Measurements from ENCODE around the gene PC. TPM values are rescaled to one million over a fixed set of nuclear protein-coding genes. Genes with fewer than 3 reads are reported as not detected.

PC gene
- total RNA-seq, 6 donors from 2014 or later = 5.0 to 49.9 (median 20.9) TPM

DNA sequence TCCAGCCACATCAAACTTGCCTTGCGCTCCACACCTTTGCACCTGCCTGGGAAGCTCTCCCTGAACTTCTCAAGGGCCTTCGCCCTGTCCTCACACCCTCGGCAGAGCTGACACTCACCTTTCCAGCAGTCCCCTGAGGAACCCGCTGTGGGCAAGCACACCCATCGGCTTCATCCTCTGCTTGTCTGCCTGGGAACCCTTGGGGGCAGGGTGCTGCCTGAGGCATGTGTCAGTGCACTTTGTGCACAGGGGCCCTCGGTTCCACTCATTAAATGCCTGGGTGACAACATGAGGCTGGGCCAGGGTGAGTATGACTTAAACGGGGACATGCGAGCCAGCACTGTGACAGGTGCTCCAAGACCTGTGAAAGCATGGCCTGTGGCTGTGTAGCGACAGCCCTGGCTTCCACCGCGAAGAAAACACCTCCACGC lies 103.9 kb downstream of the PC start:
- no peak overlapping the region for H3K27ac ChIP-seq
- no peak overlapping the region for H3K4me3 ChIP-seq
- H3K27me3 ChIP-seq = no peaks in the 10 kb centered on the region
- ATAC-seq (ENCODE audit: low FRiP score in 2 of 2) (no peak), DNase-seq (no peak)
- 95 to 100% methylated on average over 10 to 12 of the region's 12 CpGs for WGBS, 2 donors
- no peaks in the 10 kb centered on the region for H3K9me3 ChIP-seq
- no peaks in the 10 kb centered on the region for H3K36me3 ChIP-seq
- TF ChIP-seq POLR2AphosphoS5 (IDR thresholded peaks at IDR 0.05) (no peak), POLR2A (IDR thresholded peaks at IDR 0.05) (no peak), EP300 (IDR thresholded peaks at IDR 0.05) (no peak)
- TF ChIP-seq, protein P1, sequence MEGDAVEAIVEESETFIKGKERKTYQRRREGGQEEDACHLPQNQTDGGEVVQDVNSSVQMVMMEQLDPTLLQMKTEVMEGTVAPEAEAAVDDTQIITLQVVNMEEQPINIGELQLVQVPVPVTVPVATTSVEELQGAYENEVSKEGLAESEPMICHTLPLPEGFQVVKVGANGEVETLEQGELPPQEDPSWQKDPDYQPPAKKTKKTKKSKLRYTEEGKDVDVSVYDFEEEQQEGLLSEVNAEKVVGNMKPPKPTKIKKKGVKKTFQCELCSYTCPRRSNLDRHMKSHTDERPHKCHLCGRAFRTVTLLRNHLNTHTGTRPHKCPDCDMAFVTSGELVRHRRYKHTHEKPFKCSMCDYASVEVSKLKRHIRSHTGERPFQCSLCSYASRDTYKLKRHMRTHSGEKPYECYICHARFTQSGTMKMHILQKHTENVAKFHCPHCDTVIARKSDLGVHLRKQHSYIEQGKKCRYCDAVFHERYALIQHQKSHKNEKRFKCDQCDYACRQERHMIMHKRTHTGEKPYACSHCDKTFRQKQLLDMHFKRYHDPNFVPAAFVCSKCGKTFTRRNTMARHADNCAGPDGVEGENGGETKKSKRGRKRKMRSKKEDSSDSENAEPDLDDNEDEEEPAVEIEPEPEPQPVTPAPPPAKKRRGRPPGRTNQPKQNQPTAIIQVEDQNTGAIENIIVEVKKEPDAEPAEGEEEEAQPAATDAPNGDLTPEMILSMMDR (IDR thresholded peaks at IDR 0.05) = no peak
- peaks cover 7 to 19% (median 11%) of the 10 kb centered on the region in 4 donors for H3K4me1 ChIP-seq

DNA sequence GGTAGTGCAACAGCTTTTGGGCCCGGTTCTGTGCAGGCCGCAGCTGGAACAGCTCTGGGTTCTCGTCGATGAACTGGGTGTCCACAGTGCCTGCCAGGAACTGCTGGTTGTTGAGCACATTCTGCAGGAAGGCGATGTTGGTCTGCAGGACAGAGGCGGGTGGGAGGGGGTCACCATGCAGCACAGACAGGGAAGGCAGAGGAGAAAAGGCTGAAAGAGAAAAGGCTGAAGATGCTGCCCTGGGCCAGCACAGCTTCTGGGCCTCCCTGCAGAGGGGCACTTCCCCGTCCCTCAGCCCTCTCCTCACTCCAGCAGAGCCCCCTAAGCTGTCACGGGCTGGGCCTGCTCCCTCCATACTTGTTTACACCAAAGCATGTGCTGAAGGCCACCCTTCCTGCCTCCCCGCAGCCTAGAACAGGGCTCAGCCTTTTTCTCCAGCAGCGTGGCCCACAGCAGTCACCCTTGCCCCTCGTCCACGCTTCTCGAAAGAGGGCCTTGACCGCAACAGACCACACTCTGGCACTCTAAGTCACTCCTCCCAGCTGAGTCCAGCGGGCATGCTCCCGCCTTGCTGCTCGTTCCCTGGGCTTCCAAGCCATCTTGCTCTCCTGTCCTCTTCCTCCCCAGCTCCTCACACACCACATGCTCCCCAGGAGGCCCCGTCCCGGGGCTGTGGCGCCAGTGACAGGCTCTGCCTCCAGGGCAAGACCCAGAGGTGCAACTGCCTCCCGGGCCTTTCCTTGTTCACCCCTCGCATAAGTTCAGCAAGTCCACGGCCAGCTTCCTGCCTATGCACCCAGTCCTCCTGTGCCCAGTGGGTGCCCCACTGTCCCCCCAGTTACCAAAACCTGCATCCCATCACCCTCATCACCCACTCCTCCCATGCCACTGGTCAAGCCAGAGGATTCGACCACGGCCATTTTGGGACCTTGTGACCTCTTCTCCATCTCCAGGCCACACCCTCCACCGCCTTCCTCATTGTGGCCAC lies 104.6 kb downstream of the PC start:
- Histone ChIP-seq H3K9me3 (no peaks in the 10 kb centered on the region), H3K4me1 (peaks cover 7 to 19% (median 11%) of the 10 kb centered on the region in 4 donors), H3K4me3 (no peak overlapping the region), H3K27me3 (no peaks in the 10 kb centered on the region), H3K27ac (no peak overlapping the region), H3K36me3 (peaks cover 0 to 6% (median 5%) of the 10 kb centered on the region in 4 donors)
- TF ChIP-seq POLR2A (IDR thresholded peaks at IDR 0.05) (no peak), POLR2AphosphoS5 (IDR thresholded peaks at IDR 0.05) (no peak), EP300 (IDR thresholded peaks at IDR 0.05) (no peak)
- TF ChIP-seq, protein P1 (IDR thresholded peaks at IDR 0.05) = no peak
- ATAC-seq (ENCODE audit: low FRiP score in 2 of 2) (no peak), DNase-seq (peak in 1 of 2 donors; percentile 75)
- 92 to 94% methylated on average over 21 to 26 of the region's 26 CpGs for WGBS, 2 donors

DNA sequence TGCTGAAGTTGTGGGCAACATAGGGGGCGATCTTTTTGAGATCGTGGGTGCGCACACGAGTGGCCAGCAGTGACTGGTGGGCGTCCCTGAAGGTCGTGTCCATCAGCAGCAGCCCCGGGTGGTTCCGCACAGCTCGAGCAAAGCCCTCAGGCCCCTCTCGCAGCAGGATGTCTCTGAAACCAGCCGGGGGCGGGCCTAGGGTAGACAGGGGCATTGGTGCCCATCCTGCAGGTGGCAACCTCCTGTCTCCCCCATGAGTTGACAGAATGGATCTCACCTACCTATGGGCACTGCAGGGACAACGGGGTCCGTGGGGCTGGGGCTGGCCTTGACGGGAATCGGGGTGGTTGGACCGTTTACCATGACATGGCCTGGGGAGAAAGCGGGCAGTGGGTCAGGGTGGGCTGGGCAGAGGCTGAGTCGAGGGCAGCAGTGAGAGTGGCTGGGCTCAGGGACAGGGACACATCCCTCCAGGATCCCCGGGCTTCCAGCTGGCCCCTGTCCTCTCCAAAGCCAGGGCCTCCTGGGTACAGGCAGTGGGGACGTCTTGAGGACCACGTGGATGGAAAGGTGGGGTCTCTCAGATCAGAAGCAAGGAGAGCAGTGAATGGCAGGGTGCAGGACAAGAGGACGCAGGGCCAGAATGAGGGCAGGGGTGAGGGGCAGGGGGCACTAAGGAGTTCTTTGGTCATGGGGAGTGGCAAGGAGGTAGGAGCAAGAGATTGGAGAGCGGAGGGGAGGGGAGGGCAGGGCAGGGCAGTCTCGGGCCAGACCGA lies 105.5 kb downstream of the PC start:
- H3K36me3 ChIP-seq = peaks cover 0 to 12% (median 9%) of the 10 kb centered on the region in 4 donors
- 88 to 92% methylated on average over 26 of the region's 26 CpGs for WGBS, 2 donors
- peak in 1 of 2 donors; percentile 56 for DNase-seq
- no peak for ATAC-seq (ENCODE audit: low FRiP score in 2 of 2)
- TF ChIP-seq, protein P1 (IDR thresholded peaks at IDR 0.05) = no peak
- no peak for TF ChIP-seq POLR2A (IDR thresholded peaks at IDR 0.05)
- no peak for TF ChIP-seq EP300 (IDR thresholded peaks at IDR 0.05)
- no peak for TF ChIP-seq POLR2AphosphoS5 (IDR thresholded peaks at IDR 0.05)
- no peak overlapping the region for H3K27ac ChIP-seq
- H3K27me3 ChIP-seq = no peaks in the 10 kb centered on the region
- H3K4me3 ChIP-seq = no peak overlapping the region
- H3K9me3 ChIP-seq = no peaks in the 10 kb centered on the region
- H3K4me1 ChIP-seq = peaks cover 7 to 17% (median 10%) of the 10 kb centered on the region in 4 donors

DNA sequence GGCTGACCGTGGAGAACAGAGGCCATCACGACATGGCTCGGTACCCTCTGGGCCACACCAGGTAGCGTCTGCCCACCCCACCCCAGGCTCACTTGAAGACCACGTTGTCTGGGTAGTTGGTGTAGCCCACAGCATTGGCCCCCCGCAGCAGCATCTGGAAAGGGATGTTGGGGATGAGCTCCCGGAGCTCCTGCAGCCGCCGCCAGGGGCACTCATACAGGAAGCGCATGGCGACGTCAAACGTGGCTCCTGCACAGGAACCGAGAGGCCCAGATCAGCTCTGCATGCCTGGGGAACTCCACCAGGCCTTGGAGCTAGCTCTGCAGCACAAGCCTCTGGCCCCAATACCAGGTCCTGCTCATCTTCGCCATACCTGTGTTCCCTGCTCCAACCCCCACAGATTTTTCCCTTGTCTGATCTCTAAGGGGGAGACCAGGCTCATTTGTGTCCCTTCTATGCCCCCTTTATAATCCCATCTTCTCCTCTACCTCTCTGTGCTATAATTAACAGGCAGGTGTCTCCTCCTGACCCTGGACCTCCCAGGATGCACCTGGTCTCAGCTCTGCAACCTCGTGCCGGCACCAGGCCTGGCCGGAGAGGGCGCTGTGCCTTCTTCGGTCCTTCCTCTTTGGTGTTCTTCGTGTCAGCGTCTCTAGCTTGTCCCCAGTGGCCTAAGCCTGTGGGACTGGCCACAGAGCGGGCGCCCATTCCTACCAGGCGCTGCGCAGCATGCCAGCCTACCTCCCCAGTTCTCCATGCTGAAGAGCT lies 106.3 kb downstream of the PC start:
- no peak overlapping the region for H3K4me3 ChIP-seq
- peaks cover 7 to 9% (median 8%) of the 10 kb centered on the region in 4 donors for H3K4me1 ChIP-seq
- DNase-seq (peak in 1 of 2 donors; percentile 76), ATAC-seq (ENCODE audit: low FRiP score in 2 of 2) (no peak)
- WGBS, 2 donors = 79 to 88% methylated on average over 16 to 25 of the region's 26 CpGs
- H3K9me3 ChIP-seq = no peaks in the 10 kb centered on the region
- H3K27ac ChIP-seq = no peak overlapping the region
- no peak for TF ChIP-seq POLR2AphosphoS5 (IDR thresholded peaks at IDR 0.05)
- TF ChIP-seq POLR2A (IDR thresholded peaks at IDR 0.05) = no peak
- TF ChIP-seq, protein P1 (IDR thresholded peaks at IDR 0.05) = no peak
- no peak for TF ChIP-seq EP300 (IDR thresholded peaks at IDR 0.05)
- H3K27me3 ChIP-seq = no peaks in the 10 kb centered on the region
- H3K36me3 ChIP-seq = peaks cover 0 to 18% (median 15%) of the 10 kb centered on the region in 4 donors
